Right cardiac atrium (tissue), 5 donors: Measurements from ENCODE around the gene P2RY2. TPM values are rescaled to one million over a fixed set of nuclear protein-coding genes. Genes with fewer than 3 reads are reported as not detected.
A peak's percentile ranks its signal among the peaks of the same experiment; 100 is the strongest.

Experiments
- ATAC-seq, 2 donors: fragments of 200-7000 bp; cut with Tn5 transposase; one replicate each; pipeline versions ENCODE4 v1.8.0 to v1.9.1; 2020; ENCODE audit warnings: moderate library complexity in 2 of 2, mild to moderate bottlenecking in 1 of 2
- DNase-seq, 3 donors: peaks; one replicate each; pipeline ENCODE4 v3.0.0-alpha.2; 2020
- H3K27ac ChIP-seq: one replicate; pipeline ENCODE4 v1.5.1; 2013; ENCODE audit warnings: mild to moderate bottlenecking, low read length, control low read depth, moderate library complexity
- H3K27me3 ChIP-seq: one replicate; pipeline ENCODE4 v1.6.1; 2013; ENCODE audit not compliant: control insufficient read depth, insufficient read depth
- H3K4me1 ChIP-seq: one replicate; pipeline ENCODE4 v1.6.1; 2013; ENCODE audit warnings: low read length; ENCODE audit not compliant: control insufficient read depth, insufficient read depth
- H3K4me3 ChIP-seq: one replicate; pipeline ENCODE4 v1.5.1; 2013; ENCODE audit warnings: low read length, control low read depth
- H3K9me3 ChIP-seq: one replicate; pipeline ENCODE4 v1.6.1; 2013; ENCODE audit warnings: low read length; ENCODE audit not compliant: control insufficient read depth
- WGBS: extraction: QIAGEN DNeasy Blood & Tissue Kit; methylation state at CpG from one replicate; pipeline ENCODE4 v1.1.7; 2013; 5-methylcytosine and 5-hydroxymethylcytosine counted together
- intact Hi-C, 4 donors: fragments of 100-400 bp; cut with DNase I; formaldehyde crosslinking; loops; one replicate each; pipeline versions ENCODE4 v1.11.0 to v1.14.0; 2022 to 2023
- long read RNA-seq, 4 donors: library from polyadenylated mRNA; unstranded; transcript quantifications; one replicate each; pipeline ENCODE4 v2.0.0, GENCODE V29; 2020 to 2021
- polyA plus RNA-seq: library from polyadenylated mRNA; stranded (reverse); fragments of 200-250 nt; gene quantifications from one replicate; pipeline ENCODE4 v1.2.3, GENCODE V29; 2013
- total RNA-seq, 4 donors: library from RNA; stranded (reverse); fragmentation: NEBNext Ultra II Directional; extraction: Animal tissue kit (Norgen Biotek cat#: 25700); gene quantifications; one replicate each; pipeline ENCODE4 v1.2.1, GENCODE V29; 2021
- donor health status: healthy with polysubstance abuse.
- donor health status: DM: no; HTN: yes; CAD: no.
- donor health status: DM: no; HTN: no; CAD: no.
- donor health status: DM: no; HTN: yes; CAD: no; lungs with severe emphysema.
- donor health status: DM: yes; HTN: yes; CAD: no.

P2RY2 gene
- 10 to 100 TPM in 1 of 4 donors, 1 to 10 TPM in 3; 5.5 to 15.1 (median 9.2) TPM for total RNA-seq
- 5.4 TPM for polyA plus RNA-seq
- long read RNA-seq, donor 1, transcript P2RY2-203 (3 exons, 2,107 nt): major isoform, 21 of 35 reads
- long read RNA-seq, donor 1, transcript P2RY2-202 (3 exons, 2,174 nt): minor isoform, 7 of 35 reads
- long read RNA-seq, donor 1, partial matches to known transcripts: 0 of 35 reads
- long read RNA-seq, donor 1, other reads (novel, unspliced or antisense): 7 of 35 reads
- long read RNA-seq, donor 2, transcript P2RY2-203 (3 exons, 2,107 nt): major isoform, 7 of 9 reads
- long read RNA-seq, donor 2, partial matches to known transcripts: 0 of 9 reads
- long read RNA-seq, donor 2, other reads (novel, unspliced or antisense): 2 of 9 reads
- long read RNA-seq, donor 3, transcript P2RY2-202 (3 exons, 2,174 nt): minor isoform, 10 of 62 reads
- long read RNA-seq, donor 3, transcript P2RY2-203 (3 exons, 2,107 nt): major isoform, 42 of 62 reads
- long read RNA-seq, donor 3, partial matches to known transcripts: 5 of 62 reads
- long read RNA-seq, donor 3, other reads (novel, unspliced or antisense): 4 of 62 reads
- long read RNA-seq, donor 4, transcript P2RY2-203 (3 exons, 2,107 nt): major isoform, 5 of 9 reads
- long read RNA-seq, donor 4, partial matches to known transcripts: 0 of 9 reads
- long read RNA-seq, donor 4, other reads (novel, unspliced or antisense): 3 of 9 reads

- 2% methylated on average over 81 of the region's 81 CpGs for WGBS
- Histone ChIP-seq H3K27ac (peak within 1 kb of the TSS; percentile 6), H3K9me3 (no peaks in the 10 kb centered on the region), H3K27me3 (no peaks in the 10 kb centered on the region), H3K4me1 (no peaks in the 10 kb centered on the region), H3K4me3 (peak within 1 kb of the TSS; percentile 43)
- peak; percentile 87 to 92 (median 92) for DNase-seq
- ATAC-seq: peak; percentile 88 to 91
- intact Hi-C loops: no loop called here
Observed at GRCh38 chr11:73218106-73218829, at the start of gene P2RY2. TSS of gene P2RY2 (plus strand) at chr11:73218281. CDS start at chr11:73234160, 15,879 bp downstream.

DNA sequence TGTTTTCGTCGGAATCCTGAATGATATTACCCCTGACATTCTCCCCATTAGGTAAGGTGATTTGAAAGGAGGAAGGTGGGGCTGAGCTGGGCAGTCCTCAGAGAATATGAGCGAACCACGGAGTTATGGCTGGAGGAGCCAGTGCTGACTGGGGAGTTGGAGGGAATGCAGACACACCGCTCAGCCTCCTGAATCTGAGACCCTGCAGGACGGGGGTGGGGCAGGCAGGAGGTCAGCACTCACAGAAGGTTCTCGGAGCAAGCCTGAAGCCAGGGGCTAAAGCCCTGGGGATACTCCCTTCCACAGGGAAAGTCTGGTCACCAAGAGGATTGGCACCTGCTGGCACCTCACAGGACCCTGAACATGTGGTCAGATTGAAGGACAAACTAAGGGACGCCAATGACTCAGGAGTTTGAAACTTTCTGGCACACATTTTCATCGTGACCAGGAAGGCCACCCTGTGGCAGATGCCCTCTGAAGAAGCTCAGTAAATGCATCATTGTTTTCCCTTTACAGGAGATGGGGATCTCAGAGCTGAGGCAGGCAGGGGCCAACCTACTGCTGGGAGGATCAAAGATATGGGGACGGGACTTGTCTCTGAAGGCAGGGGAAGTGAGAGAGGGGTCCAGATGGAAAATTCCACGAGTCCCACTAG, 49.0 kb upstream of the P2RY2 start:
- peak overlapping the region; percentile 87 for H3K27ac ChIP-seq
- H3K27me3 ChIP-seq: no peaks in the 10 kb centered on the region
- no peaks in the 10 kb centered on the region for H3K9me3 ChIP-seq
- H3K4me3 ChIP-seq: no peak overlapping the region
- peaks cover 13% of the 10 kb centered on the region for H3K4me1 ChIP-seq
- DNase-seq (no peak), ATAC-seq (no peak)
- intact Hi-C loops: no loop called here
- WGBS: 73% methylated on average over 11 of the region's 11 CpGs

GRCh38 chr11:73170140-73170539, 47.9 kb upstream of the P2RY2 start:
- Histone ChIP-seq H3K27ac (peak overlapping the region; percentile 51), H3K27me3 (no peaks in the 10 kb centered on the region), H3K4me1 (peaks cover 16% of the 10 kb centered on the region), H3K9me3 (no peaks in the 10 kb centered on the region), H3K4me3 (no peak overlapping the region)
- 82% methylated on average over 2 of the region's 2 CpGs for WGBS
- intact Hi-C loops: loop anchor here in 1 of 4 donors (10.0 kb wide), 2 partner anchors 245 to 445 kb away; no protein-coding TSS in a partner anchor
- DNase-seq (no peak), ATAC-seq (no peak)

DNA sequence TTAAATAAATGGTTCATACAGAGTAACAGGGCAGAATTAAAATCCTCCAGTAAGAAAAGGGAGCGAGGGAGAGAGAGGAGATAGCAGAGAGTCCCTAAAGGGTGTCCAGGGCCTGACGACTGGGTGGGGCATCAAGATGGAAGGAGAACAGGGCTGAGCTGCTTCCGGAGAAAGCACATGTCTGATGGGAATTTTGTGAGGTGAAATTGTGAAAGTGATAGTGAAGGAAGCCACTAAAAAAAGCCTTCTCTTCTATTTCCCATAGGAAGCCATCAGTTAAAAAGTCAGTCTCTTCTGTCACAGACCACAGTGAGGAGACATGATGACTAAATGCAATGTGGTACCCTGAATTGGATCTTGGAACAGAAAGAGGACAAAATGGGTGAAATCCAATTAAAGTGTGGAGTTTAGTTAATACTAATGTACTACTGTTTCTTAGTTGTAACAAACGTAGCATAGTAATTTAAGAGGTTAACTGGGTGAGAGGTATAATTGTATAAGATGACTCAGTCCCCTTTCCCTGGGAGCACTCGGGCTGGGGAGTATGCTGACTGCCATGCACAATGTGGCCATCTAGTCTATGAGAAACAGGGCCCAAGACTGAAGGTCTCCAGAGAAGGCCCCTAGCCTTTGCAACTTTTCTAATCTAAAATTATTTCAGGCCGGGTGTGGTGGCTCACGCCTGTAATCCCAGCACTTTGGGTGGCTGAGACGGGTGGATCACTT, 46.5 kb upstream of the P2RY2 start:
- no peak overlapping the region for H3K4me3 ChIP-seq
- no peak for DNase-seq
- ATAC-seq: no peak

GRCh38 chr11:73172992-73173656, 45.0 kb upstream of the P2RY2 start:
- H3K9me3 ChIP-seq: no peaks in the 10 kb centered on the region
- no peak overlapping the region for H3K4me3 ChIP-seq
- H3K4me1 ChIP-seq: peaks cover 25% of the 10 kb centered on the region
- no peaks in the 10 kb centered on the region for H3K27me3 ChIP-seq
- DNase-seq: no peak
- ATAC-seq: no peak
- 75% methylated on average over 4 of the region's 4 CpGs for WGBS
- intact Hi-C loops: loop anchor here in 1 of 4 donors (10.0 kb wide), 2 partner anchors 248 to 448 kb away; no protein-coding TSS in a partner anchor
- H3K27ac ChIP-seq: peak overlapping the region; percentile 65

More for the DNA sequence above, 46.5 kb upstream of the P2RY2 start:
- Histone ChIP-seq H3K27me3 (no peaks in the 10 kb centered on the region), H3K4me1 (peaks cover 21% of the 10 kb centered on the region), H3K27ac (peak overlapping the region; percentile 39), H3K9me3 (no peaks in the 10 kb centered on the region)
- intact Hi-C loops: loop anchor here in 1 of 4 donors (10.0 kb wide), 2 partner anchors 247 to 447 kb away; no protein-coding TSS in a partner anchor
- 67% methylated on average over 8 of the region's 8 CpGs for WGBS

DNA sequence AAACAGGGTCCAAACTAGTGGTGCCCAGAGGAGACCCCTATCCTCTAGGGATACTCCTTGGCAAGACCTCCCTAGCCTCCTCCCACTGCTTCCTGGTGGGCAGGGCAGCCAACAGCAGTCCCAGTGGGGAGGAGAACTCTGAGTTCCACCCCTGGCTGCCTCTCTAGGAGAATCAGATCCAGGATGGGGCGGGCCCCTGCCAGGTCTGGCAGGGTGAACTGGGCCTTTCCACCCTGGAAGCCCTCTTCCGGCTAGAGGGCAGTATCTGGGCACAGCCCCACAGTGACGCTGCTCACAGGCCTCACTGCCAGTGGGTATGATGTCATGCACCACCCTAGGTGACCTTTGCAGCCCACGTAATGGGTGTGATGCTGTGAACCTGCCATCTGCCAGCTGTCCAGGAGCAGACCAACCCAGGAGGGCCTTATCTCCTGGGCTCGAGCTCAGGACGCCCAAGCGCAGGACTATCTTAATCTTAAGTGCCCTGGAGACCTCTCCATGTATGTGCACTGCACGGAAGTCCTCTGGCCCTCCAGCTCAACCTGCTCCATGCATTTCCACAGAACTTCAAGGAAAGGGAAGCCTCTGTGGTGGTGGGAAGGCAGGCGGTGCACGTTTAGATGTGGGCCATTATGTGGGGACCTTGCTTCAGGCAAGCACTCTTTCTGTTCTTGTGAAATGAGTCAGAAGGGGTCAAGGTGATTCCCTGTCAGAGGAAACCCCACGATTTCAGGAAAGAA, 44.2 kb upstream of the P2RY2 start:
- DNase-seq (peak; percentile 84 to 88 (median 87)), ATAC-seq (peak; percentile 57 to 71)
- Histone ChIP-seq H3K9me3 (no peaks in the 10 kb centered on the region), H3K27me3 (no peaks in the 10 kb centered on the region), H3K4me3 (no peak overlapping the region), H3K27ac (peak overlapping the region; percentile 73), H3K4me1 (peaks cover 25% of the 10 kb centered on the region)
- intact Hi-C loops: loop anchor here in 1 of 4 donors (10.0 kb wide), 2 partner anchors 249 to 449 kb away; no protein-coding TSS in a partner anchor
- WGBS: 46% methylated on average over 11 of the region's 11 CpGs

DNA sequence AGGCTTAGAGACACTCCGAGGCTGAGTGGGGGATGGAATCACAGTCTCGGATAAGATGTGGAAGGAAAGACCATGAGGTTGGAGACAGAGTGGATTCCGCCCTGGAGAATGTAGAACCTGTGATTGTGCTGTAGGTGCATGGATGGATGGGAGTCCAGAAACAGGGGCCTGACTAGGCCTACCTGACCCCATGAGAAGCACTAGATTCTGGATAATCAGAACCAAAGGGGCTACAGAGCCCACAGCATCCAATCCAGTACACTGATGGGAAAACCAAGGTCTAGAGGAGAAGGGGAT, 43.6 kb upstream of the P2RY2 start:
- ATAC-seq: no peak
- Histone ChIP-seq H3K27me3 (no peaks in the 10 kb centered on the region), H3K4me1 (peaks cover 25% of the 10 kb centered on the region), H3K9me3 (no peaks in the 10 kb centered on the region), H3K4me3 (no peak overlapping the region), H3K27ac (peak overlapping the region; percentile 73)
- intact Hi-C loops: loop anchor here in 1 of 4 donors (10.0 kb wide), 2 partner anchors 250 to 450 kb away; no protein-coding TSS in a partner anchor
- DNase-seq: no peak
- 88% methylated on average over 3 of the region's 3 CpGs for WGBS

DNA sequence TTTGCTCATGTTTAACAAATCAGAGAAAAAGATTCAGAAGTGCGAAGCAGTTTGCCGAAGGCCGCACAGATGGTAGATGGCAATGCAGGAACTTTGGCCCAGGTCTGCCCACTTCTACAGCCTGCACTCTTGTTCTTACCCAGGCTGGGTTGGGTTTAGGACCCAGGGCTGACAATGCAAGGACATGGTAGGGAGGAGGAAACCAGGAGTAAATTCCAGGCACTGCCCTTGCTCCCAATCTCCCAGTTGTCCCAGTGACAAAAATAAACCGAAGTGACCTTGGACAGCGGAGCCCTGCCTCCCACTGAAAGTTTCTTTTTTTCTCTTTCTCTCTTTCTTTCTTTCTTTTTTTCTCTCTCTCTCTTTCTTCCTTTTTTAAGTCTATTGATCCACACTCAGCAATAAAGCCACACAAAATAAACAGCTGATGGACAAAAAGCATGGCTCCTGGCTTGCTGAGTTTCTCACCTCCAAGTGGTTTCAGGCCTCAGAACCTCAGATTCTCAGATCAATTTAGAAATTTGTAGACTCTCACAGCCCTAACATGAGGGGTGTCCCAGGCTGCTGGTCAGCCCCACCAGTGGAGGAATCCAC, 42.4 kb upstream of the P2RY2 start:
- WGBS: 61% methylated on average over 5 of the region's 5 CpGs
- ATAC-seq (no peak), DNase-seq (no peak)
- Histone ChIP-seq H3K27ac (peak overlapping the region; percentile 87), H3K9me3 (no peaks in the 10 kb centered on the region), H3K27me3 (no peaks in the 10 kb centered on the region), H3K4me1 (peaks cover 21% of the 10 kb centered on the region), H3K4me3 (no peak overlapping the region)
- intact Hi-C loops: loop anchor here (5.0 to 10.0 kb wide), 4 partner anchors 33 to 451 kb away; partner anchors contain the start of gene FCHSD2 (in 3 of the 4)
